ENCODE measurements around the gene ZNF592. TPM values are rescaled to one million over a fixed set of nuclear protein-coding genes. Genes with fewer than 3 reads are reported as not detected.
"Not testable (repeated sequence)": the region's sequence is repeated elsewhere in the genome, so short reads cannot be mapped to it uniquely, and the experiment has no call there.

Gene ZNF592
- total RNA-seq, 1 experiment from 2014 or later = 6.6 TPM

GRCh38 chr15:84835661-84836337, 87.4 kb downstream of the ZNF592 start:
- in situ Hi-C loops (cut with HindIII; ENCODE audit: low sequenced_read_pairs) = loop anchor here (10.0 kb wide), 2 partner anchors 59 to 209 kb away; no protein-coding TSS in a partner anchor
- no peak for DNase-seq (ENCODE audit: low spot score)

- no peak for DNase-seq (ENCODE audit: low spot score)
- in situ Hi-C loops (cut with HindIII; ENCODE audit: low sequenced_read_pairs) = loop anchor here (10.0 kb wide), 2 partner anchors 58 to 208 kb away; no protein-coding TSS in a partner anchor
These were observed 88.5 kb downstream of the ZNF592 start for GRCh38 chr15:84836844-84837243.

GRCh38 chr15:84839714-84840113, 91.3 kb downstream of the ZNF592 start:
- no peak for DNase-seq (ENCODE audit: low spot score)
- in situ Hi-C loops (cut with HindIII; ENCODE audit: low sequenced_read_pairs) = loop anchor here (10.0 kb wide), 2 partner anchors 55 to 205 kb away; no protein-coding TSS in a partner anchor

GRCh38 chr15:84840255-84840654, 91.9 kb downstream of the ZNF592 start:
- DNase-seq (ENCODE audit: low spot score) = no peak
- in situ Hi-C loops (cut with HindIII; ENCODE audit: low sequenced_read_pairs) = no loop called here

- DNase-seq (ENCODE audit: low spot score) = no peak
- in situ Hi-C loops (cut with HindIII; ENCODE audit: low sequenced_read_pairs) = no loop called here
These were observed 92.5 kb downstream of the ZNF592 start for GRCh38 chr15:84840741-84841429.

- in situ Hi-C loops (cut with HindIII; ENCODE audit: low sequenced_read_pairs) = no loop called here
- no peak for DNase-seq (ENCODE audit: low spot score)
These were observed 94.4 kb downstream of the ZNF592 start for GRCh38 chr15:84842781-84843180.

GRCh38 chr15:84844964-84845363, 96.6 kb downstream of the ZNF592 start:
- in situ Hi-C loops (cut with HindIII; ENCODE audit: low sequenced_read_pairs) = no loop called here

GRCh38 chr15:84845631-84846030, 97.2 kb downstream of the ZNF592 start:
- peak; percentile 7 for DNase-seq (ENCODE audit: low spot score)
- in situ Hi-C loops (cut with HindIII; ENCODE audit: low sequenced_read_pairs) = not testable (repeated sequence)

More at GRCh38 chr15:84844964-84845363, 96.6 kb downstream of the ZNF592 start:
- no peak for DNase-seq (ENCODE audit: low spot score)

- in situ Hi-C loops (cut with HindIII; ENCODE audit: low sequenced_read_pairs) = no loop called here
- DNase-seq (ENCODE audit: low spot score) = no peak
These were observed 97.9 kb downstream of the ZNF592 start for GRCh38 chr15:84846269-84846668.

- no peak for DNase-seq (ENCODE audit: low spot score)
- in situ Hi-C loops (cut with HindIII; ENCODE audit: low sequenced_read_pairs) = no loop called here
These were observed 99.0 kb downstream of the ZNF592 start for GRCh38 chr15:84847382-84847781.

- no peak for DNase-seq (ENCODE audit: low spot score)
- in situ Hi-C loops (cut with HindIII; ENCODE audit: low sequenced_read_pairs) = no loop called here
These were observed 103.8 kb downstream of the ZNF592 start for GRCh38 chr15:84852212-84852611.

GRCh38 chr15:84855136-84855535, 106.7 kb downstream of the ZNF592 start:
- no peak for DNase-seq (ENCODE audit: low spot score)
- in situ Hi-C loops (cut with HindIII; ENCODE audit: low sequenced_read_pairs) = no loop called here

- DNase-seq (ENCODE audit: low spot score) = no peak
- in situ Hi-C loops (cut with HindIII; ENCODE audit: low sequenced_read_pairs) = no loop called here
These were observed 107.4 kb downstream of the ZNF592 start for GRCh38 chr15:84855765-84856164.

Other genes with a start within 250 kb of the ZNF592 start
- 11.9 and 17.6 TPM in 2 replicates for gene ZSCAN2, start 147.6 kb upstream of the ZNF592 start, total RNA-seq (2014; rRNA removed; shearing (Covaris generic))
- gene WDR73, start 94.3 kb upstream of the ZNF592 start, total RNA-seq (2014; rRNA removed; shearing (Covaris generic)) = 55.7 and 60.4 TPM in 2 replicates
- 4.5 and 5.6 TPM in 2 replicates for gene NMB, start 90.4 kb upstream of the ZNF592 start, total RNA-seq (2014; rRNA removed; shearing (Covaris generic))
- 350 and 354 TPM in 2 replicates for gene SEC11A, start 32.5 kb upstream of the ZNF592 start, total RNA-seq (2014; rRNA removed; shearing (Covaris generic))
- 0.06 and 0.20 TPM in 2 replicates for gene ALPK3, start 68.8 kb downstream of the ZNF592 start, total RNA-seq (2014; rRNA removed; shearing (Covaris generic))
- not detected in 2 replicates for gene SLC28A1, start 136.1 kb downstream of the ZNF592 start, total RNA-seq (2014; rRNA removed; shearing (Covaris generic))
- gene PDE8A, start 233.3 kb downstream of the ZNF592 start, total RNA-seq (2014; rRNA removed; shearing (Covaris generic)) = 19.9 and 21.4 TPM in 2 replicates